GM21737 (cell line): ENCODE data around the gene TAX1BP1.

ENCODE experiments used
- ATAC-seq: cut with Tn5 transposase; IDR thresholded peaks from one replicate; pipeline ENCODE4 v1.9.1; 2021; ENCODE audit warnings: mild to moderate bottlenecking, moderate library complexity; ENCODE audit not compliant: unreplicated experiment

Gene TAX1BP1

DNA sequence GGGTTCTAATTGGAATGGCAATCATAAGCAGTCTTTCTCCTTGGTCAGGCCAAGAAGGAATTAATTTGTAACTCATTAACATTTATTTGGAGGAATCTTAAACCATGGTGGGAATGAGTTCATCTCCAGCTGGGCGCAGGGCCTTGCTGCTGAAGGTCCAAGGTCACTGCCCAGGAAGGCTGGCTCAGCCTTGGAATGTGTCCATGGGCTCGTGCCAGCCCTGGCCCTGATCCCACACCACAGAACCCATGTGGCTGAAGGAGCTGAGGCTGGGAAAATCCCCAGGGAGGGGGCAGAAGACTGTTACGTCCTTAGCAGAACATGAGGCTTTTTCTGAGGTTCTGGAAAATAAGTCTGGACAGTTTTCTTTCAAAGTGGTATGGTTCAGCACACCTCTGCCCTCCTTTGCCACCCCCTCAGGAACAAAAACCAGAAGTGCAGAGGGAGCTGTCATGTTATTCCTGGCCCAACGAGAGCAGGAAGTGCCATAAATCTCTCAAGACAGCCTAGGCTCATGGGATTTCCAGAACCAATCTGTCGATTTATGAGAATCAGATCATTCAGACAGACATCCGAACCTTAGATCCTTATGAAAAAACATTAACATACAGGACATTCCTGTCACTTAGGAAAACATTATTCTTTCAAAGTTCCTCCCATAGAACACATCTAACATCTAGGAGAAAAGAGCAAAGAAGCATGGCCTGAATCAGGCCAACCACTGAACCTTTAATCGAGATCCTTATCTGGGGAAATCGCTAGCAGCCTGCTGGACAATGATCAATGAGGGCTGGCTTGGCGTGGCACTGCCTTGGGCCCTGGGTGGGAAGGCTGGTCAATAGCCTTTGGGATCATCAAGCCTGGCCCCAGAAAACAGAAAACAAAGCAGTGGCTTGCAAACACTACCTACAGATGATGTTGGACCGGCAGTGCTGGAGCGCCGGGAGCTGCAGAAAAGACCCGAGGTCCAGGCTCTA, 134.3 kb downstream of the TAX1BP1 start:
- no peak for ATAC-seq

DNA sequence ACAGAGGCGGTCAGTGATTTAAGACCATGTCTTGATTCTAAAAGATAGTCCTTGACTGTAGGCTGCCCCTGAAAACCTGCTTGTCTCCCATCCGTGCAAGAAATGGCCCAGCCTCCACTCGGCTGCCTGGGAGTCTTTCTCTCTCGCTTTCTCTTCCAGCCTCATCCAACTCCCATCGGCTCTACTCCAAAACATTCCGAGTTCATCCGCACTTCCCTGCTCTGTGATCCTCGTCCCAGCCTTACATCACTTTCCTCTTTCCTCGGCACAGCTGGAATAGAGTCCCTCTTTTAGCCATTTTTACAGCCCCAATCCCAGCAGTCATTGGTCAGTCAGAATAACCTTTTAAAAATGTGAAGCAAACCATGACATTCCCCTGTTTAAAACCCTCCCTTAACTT, 135.1 kb downstream of the TAX1BP1 start:
- no peak for ATAC-seq

DNA sequence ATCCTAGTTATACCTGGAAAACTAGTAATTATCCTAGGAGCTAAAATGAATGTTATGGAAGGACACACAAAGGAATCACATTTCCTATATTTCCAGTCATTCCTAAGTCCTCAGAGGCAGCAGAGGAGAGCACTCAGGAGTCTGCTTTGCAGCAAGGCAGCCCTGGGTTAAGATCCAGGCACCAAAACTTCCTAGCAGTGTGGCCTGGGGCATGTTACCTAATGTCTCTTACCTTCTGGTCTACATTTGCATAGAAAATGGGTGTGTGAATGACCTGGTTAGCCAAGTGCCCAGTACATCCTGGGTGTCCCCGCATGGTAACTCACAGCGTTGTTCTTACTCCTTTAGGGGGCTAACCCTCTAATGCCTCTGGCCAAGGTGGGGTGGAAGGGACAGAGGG, 135.9 kb downstream of the TAX1BP1 start:
- no peak for ATAC-seq

DNA sequence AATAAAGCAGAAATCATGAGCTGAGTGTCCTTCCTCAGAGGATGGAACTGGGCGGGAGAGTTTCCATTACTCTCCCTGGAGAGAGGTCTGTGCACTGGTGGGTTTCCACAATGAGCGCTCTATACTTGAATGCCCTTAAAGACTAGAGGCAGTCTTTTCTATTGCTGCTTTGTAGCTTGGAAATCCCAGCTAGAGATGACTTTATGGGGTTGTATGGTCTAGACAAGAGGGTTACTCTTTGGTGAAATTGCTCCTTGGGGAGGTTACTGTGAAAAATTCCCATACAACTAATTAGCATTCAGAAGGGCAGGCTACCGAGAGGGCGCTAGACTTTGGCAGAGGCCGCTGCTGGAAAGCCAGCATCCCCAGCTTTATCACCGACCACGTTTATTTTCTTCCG, 136.8 kb downstream of the TAX1BP1 start:
- ATAC-seq = no peak
